IPS-18c (cell line): ENCODE data around the gene RALGPS1.

Experiments
- H3K4me3 ChIP-seq: 2 replicates; pipeline ENCODE4 v1.7.0; 2013; ENCODE audit warnings: low read depth, mild to moderate bottlenecking, low read length, moderate library complexity; ENCODE audit not compliant: insufficient read depth
- H3K9me3 ChIP-seq: one replicate; pipeline ENCODE4 v1.6.1; 2013; ENCODE audit warnings: mild to moderate bottlenecking, low read length, moderate library complexity; ENCODE audit not compliant: control insufficient read depth, insufficient read depth

RALGPS1 gene

GRCh38 chr9:126973651-126974529 is 59.3 kb downstream of the RALGPS1 start:
- Histone ChIP-seq H3K9me3 (no peaks in the 10 kb centered on the region), H3K4me3 (no peak overlapping the region)

GRCh38 chr9:126974594-126974993 is 60.0 kb downstream of the RALGPS1 start:
- Histone ChIP-seq H3K4me3 (no peak overlapping the region), H3K9me3 (no peaks in the 10 kb centered on the region)

- H3K4me3 ChIP-seq = no peak overlapping the region
- H3K9me3 ChIP-seq = no peaks in the 10 kb centered on the region
These were observed 61.0 kb downstream of the RALGPS1 start for GRCh38 chr9:126975327-126976220.

- H3K9me3 ChIP-seq = no peaks in the 10 kb centered on the region
- no peak overlapping the region for H3K4me3 ChIP-seq
These were observed 64.9 kb downstream of the RALGPS1 start for GRCh38 chr9:126979461-126979860.

- Histone ChIP-seq H3K9me3 (no peaks in the 10 kb centered on the region), H3K4me3 (no peak overlapping the region)
These were observed 65.6 kb downstream of the RALGPS1 start for GRCh38 chr9:126980231-126980630.

- no peak overlapping the region for H3K4me3 ChIP-seq
These were observed 66.6 kb downstream of the RALGPS1 start for GRCh38 chr9:126981218-126981617.

GRCh38 chr9:126982215-126983002 is 67.8 kb downstream of the RALGPS1 start:
- Histone ChIP-seq H3K4me3 (no peak overlapping the region), H3K9me3 (no peaks in the 10 kb centered on the region)

More at GRCh38 chr9:126981218-126981617, 66.6 kb downstream of the RALGPS1 start:
- no peaks in the 10 kb centered on the region for H3K9me3 ChIP-seq

GRCh38 chr9:126983767-126984166 is 69.2 kb downstream of the RALGPS1 start:
- no peak overlapping the region for H3K4me3 ChIP-seq
- H3K9me3 ChIP-seq = no peaks in the 10 kb centered on the region

- Histone ChIP-seq H3K9me3 (no peaks in the 10 kb centered on the region), H3K4me3 (no peak overlapping the region)
These were observed 70.4 kb downstream of the RALGPS1 start for GRCh38 chr9:126984969-126985368.

GRCh38 chr9:126985870-126986498 is 71.4 kb downstream of the RALGPS1 start:
- no peak overlapping the region for H3K4me3 ChIP-seq
- H3K9me3 ChIP-seq = no peaks in the 10 kb centered on the region

GRCh38 chr9:126986506-126986951 is 71.9 kb downstream of the RALGPS1 start:
- H3K4me3 ChIP-seq = no peak overlapping the region
- no peaks in the 10 kb centered on the region for H3K9me3 ChIP-seq

- Histone ChIP-seq H3K4me3 (no peak overlapping the region), H3K9me3 (no peaks in the 10 kb centered on the region)
These were observed 74.3 kb downstream of the RALGPS1 start for GRCh38 chr9:126988857-126989256.

GRCh38 chr9:126989847-126990842 is 75.6 kb downstream of the RALGPS1 start:
- Histone ChIP-seq H3K4me3 (no peak overlapping the region), H3K9me3 (no peaks in the 10 kb centered on the region)

- H3K4me3 ChIP-seq = no peak overlapping the region
- no peaks in the 10 kb centered on the region for H3K9me3 ChIP-seq
These were observed 76.6 kb downstream of the RALGPS1 start for GRCh38 chr9:126991183-126991582.

- no peak overlapping the region for H3K4me3 ChIP-seq
- H3K9me3 ChIP-seq = no peaks in the 10 kb centered on the region
These were observed 77.8 kb downstream of the RALGPS1 start for GRCh38 chr9:126992427-126992826.
